ENCODE results near the gene GTF2H4.

DNA sequence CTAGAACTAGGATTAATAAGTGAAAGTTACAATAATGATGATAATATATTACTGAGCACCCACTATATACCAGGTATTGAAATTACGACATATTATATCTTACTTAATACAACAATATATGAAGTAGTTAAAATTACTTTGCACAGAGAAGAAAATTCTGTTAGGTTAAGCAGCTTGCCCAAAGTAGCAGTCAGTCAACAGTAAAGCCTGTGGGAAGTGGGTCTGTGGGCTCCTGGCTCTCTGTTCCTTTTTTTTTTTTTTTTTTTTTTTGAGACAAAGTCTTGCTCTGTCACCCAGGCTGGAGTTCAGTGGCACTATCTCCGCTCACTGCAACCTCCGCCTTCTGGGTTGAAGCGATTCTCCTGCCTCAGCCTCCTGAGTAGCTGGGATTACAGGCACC lies 4.8 kb upstream of the GTF2H4 start:
- TF ChIP-seq, protein P1, sequence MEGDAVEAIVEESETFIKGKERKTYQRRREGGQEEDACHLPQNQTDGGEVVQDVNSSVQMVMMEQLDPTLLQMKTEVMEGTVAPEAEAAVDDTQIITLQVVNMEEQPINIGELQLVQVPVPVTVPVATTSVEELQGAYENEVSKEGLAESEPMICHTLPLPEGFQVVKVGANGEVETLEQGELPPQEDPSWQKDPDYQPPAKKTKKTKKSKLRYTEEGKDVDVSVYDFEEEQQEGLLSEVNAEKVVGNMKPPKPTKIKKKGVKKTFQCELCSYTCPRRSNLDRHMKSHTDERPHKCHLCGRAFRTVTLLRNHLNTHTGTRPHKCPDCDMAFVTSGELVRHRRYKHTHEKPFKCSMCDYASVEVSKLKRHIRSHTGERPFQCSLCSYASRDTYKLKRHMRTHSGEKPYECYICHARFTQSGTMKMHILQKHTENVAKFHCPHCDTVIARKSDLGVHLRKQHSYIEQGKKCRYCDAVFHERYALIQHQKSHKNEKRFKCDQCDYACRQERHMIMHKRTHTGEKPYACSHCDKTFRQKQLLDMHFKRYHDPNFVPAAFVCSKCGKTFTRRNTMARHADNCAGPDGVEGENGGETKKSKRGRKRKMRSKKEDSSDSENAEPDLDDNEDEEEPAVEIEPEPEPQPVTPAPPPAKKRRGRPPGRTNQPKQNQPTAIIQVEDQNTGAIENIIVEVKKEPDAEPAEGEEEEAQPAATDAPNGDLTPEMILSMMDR (IDR thresholded peaks at IDR 0.05; ENCODE audit: low read depth, low read length, missing input control): no peak
- TF ChIP-seq, protein P2, sequence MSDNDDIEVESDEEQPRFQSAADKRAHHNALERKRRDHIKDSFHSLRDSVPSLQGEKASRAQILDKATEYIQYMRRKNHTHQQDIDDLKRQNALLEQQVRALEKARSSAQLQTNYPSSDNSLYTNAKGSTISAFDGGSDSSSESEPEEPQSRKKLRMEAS (IDR thresholded peaks at IDR 0.05): no peak
- TF ChIP-seq, protein P3, sequence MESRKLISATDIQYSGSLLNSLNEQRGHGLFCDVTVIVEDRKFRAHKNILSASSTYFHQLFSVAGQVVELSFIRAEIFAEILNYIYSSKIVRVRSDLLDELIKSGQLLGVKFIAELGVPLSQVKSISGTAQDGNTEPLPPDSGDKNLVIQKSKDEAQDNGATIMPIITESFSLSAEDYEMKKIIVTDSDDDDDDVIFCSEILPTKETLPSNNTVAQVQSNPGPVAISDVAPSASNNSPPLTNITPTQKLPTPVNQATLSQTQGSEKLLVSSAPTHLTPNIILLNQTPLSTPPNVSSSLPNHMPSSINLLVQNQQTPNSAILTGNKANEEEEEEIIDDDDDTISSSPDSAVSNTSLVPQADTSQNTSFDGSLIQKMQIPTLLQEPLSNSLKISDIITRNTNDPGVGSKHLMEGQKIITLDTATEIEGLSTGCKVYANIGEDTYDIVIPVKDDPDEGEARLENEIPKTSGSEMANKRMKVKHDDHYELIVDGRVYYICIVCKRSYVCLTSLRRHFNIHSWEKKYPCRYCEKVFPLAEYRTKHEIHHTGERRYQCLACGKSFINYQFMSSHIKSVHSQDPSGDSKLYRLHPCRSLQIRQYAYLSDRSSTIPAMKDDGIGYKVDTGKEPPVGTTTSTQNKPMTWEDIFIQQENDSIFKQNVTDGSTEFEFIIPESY (IDR thresholded peaks at IDR 0.05): no peak
- TF ChIP-seq JUND (IDR thresholded peaks at IDR 0.05): no peak
- TF ChIP-seq YY1 (IDR thresholded peaks at IDR 0.05): no peak
- TF ChIP-seq HNF4G (IDR thresholded peaks at IDR 0.05): no peak
- no peak for TF ChIP-seq SP1 (IDR thresholded peaks at IDR 0.05)
- TF ChIP-seq, protein P4, sequence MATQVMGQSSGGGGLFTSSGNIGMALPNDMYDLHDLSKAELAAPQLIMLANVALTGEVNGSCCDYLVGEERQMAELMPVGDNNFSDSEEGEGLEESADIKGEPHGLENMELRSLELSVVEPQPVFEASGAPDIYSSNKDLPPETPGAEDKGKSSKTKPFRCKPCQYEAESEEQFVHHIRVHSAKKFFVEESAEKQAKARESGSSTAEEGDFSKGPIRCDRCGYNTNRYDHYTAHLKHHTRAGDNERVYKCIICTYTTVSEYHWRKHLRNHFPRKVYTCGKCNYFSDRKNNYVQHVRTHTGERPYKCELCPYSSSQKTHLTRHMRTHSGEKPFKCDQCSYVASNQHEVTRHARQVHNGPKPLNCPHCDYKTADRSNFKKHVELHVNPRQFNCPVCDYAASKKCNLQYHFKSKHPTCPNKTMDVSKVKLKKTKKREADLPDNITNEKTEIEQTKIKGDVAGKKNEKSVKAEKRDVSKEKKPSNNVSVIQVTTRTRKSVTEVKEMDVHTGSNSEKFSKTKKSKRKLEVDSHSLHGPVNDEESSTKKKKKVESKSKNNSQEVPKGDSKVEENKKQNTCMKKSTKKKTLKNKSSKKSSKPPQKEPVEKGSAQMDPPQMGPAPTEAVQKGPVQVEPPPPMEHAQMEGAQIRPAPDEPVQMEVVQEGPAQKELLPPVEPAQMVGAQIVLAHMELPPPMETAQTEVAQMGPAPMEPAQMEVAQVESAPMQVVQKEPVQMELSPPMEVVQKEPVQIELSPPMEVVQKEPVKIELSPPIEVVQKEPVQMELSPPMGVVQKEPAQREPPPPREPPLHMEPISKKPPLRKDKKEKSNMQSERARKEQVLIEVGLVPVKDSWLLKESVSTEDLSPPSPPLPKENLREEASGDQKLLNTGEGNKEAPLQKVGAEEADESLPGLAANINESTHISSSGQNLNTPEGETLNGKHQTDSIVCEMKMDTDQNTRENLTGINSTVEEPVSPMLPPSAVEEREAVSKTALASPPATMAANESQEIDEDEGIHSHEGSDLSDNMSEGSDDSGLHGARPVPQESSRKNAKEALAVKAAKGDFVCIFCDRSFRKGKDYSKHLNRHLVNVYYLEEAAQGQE (IDR thresholded peaks at IDR 0.05): no peak
- no peak for TF ChIP-seq TAF1 (conservative IDR thresholded peaks at IDR 0.05)
- no peak for TF ChIP-seq RAD21 (IDR thresholded peaks at IDR 0.05)
- TF ChIP-seq HNF4A (conservative IDR thresholded peaks at IDR 0.05): no peak
- TF ChIP-seq, protein P5, sequence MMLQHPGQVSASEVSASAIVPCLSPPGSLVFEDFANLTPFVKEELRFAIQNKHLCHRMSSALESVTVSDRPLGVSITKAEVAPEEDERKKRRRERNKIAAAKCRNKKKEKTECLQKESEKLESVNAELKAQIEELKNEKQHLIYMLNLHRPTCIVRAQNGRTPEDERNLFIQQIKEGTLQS (IDR thresholded peaks at IDR 0.05): no peak
- no peak for TF ChIP-seq GABPA (IDR thresholded peaks at IDR 0.05 in 1 of 2, conservative IDR thresholded peaks at IDR 0.05 in 1 of 2)
- TF ChIP-seq RXRA (IDR thresholded peaks at IDR 0.05): no peak
